K562 (cell line): Measurements from ENCODE around the gene VTN. TPM values are rescaled to one million over a fixed set of nuclear protein-coding genes. Genes with fewer than 3 reads are reported as not detected.

Experiments used
- ARNT ChIP-seq, 2 experiments: fragments of 450-650 bp; IDR thresholded peaks; 2 replicates each; pipeline ENCODE4 v1.6.1; 2016; ENCODE audit warnings: mild to moderate bottlenecking in 1 of 2
- HDAC1 ChIP-seq, 2 experiments: fragments of 450-650 bp; IDR thresholded peaks; 2 replicates each; pipeline ENCODE4 v1.6.1; 2016 to 2017; ENCODE audit warnings: inconsistent platforms in 1 of 2, mild to moderate bottlenecking in 1 of 2, moderate library complexity in 1 of 2
- PHF20 ChIP-seq: fragments of 450-650 bp; IDR thresholded peaks from 2 replicates; pipeline ENCODE4 v1.6.1; 2018; ENCODE audit not compliant: partially characterized antibody
- SREBF1 ChIP-seq: fragments of 150-350 bp; IDR thresholded peaks from 2 replicates; pipeline ENCODE4 v1.6.1; 2014; ENCODE audit warnings: antibody characterized with exemption, low read depth, low read length, borderline replicate concordance
- SRSF3 ChIP-seq: fragments of 200-400 bp; formaldehyde crosslinking; IDR thresholded peaks from 2 replicates; pipeline ENCODE4 v1.6.1; 2016; ENCODE audit warnings: mild to moderate bottlenecking, low read length, moderate library complexity; ENCODE audit not compliant: insufficient read depth
- TEAD4 ChIP-seq, 2 experiments: sonication (generic) in 1 of 2; formaldehyde crosslinking in 1 of 2; IDR thresholded peaks; 2 replicates each; pipeline versions ENCODE4 v1.6.1 to v1.8.0; 2012 to 2022; ENCODE audit warnings: borderline replicate concordance in 1 of 2, inconsistent platforms in 1 of 2, low read length in 1 of 2, mild to moderate bottlenecking in 1 of 2, missing genetic modification reagents in 1 of 2
- ZNF197 ChIP-seq: fragments of 200-800 bp; sonication (Bioruptor generic); IDR thresholded peaks from 2 replicates; pipeline ENCODE4 v1.6.1; 2016; ENCODE audit warnings: low read depth, missing genetic modification characterization, missing compliant biosample characterization
- ZNF408 ChIP-seq: fragments of 250-450 bp; sonication (Bioruptor Pico); IDR thresholded peaks from 2 replicates; pipeline ENCODE4 v1.4.0; 2020; ENCODE audit warnings: low read depth, mild to moderate bottlenecking, moderate library complexity
- ZNF57 ChIP-seq: fragments of 450-650 bp; formaldehyde crosslinking; IDR thresholded peaks from 2 replicates; pipeline ENCODE4 v1.4.0; 2020; ENCODE audit warnings: mild to moderate bottlenecking, moderate library complexity
- polyA plus RNA-seq, 8 experiments: library from polyadenylated mRNA; depleted of rRNA in 4 of 8; stranded (reverse) in 5 of 8; unstranded in 3 of 8; fragments of >200 nt; fragmentation: Nextera tagmentation in 2 of 8; fragmentation: Illumina TruSeq in 1 of 8; extraction: Ambion mirVana in 2 of 8; extraction: Trizol in 1 of 8; gene quantifications; 2 replicates each; pipeline versions ENCODE4 v1.2.1 to v1.2.3, GENCODE V29; 2011 to 2014; ENCODE audit warnings: inconsistent platforms in 1 of 8, missing spikeins in 1 of 8
- total RNA-seq, 7 experiments: library from RNA; depleted of rRNA in 6 of 7; stranded (reverse); fragments of >200 nt in 6 of 7; fragmentation: Illumina TruSeq in 2 of 7; extraction: Trizol in 2 of 7; gene quantifications; 2 replicates each; pipeline versions ENCODE4 v1.2.1 to v1.2.3, GENCODE V29; 2011 to 2021; ENCODE audit warnings: low replicate concordance in 1 of 7
- TF ChIP-seq, protein P1 (sequence below), 2 experiments: fragments of 450-650 bp; conservative IDR thresholded peaks; 2 replicates each; pipeline ENCODE4 v1.6.1; 2017; ENCODE audit warnings: mild to moderate bottlenecking in 2 of 2, moderate library complexity in 2 of 2
- TF ChIP-seq, protein P2 (sequence below): fragments of 200-600 bp; sonication (generic); IDR thresholded peaks from one replicate; pipeline ENCODE4 v1.6.1; 2012; ENCODE audit warnings: mild to moderate bottlenecking, low read depth, low read length, inconsistent platforms
- TF ChIP-seq, protein P3 (sequence below): sonication (generic); formaldehyde crosslinking; IDR thresholded peaks from 2 replicates; pipeline ENCODE4 v1.8.0; 2022; ENCODE audit warnings: missing genetic modification reagents, mild to moderate bottlenecking, moderate library complexity, borderline replicate concordance

The VTN gene
- total and polyA plus RNA-seq, 9 of the 15 experiments (the other 6 are each of a cell fraction or from before 2014, with no cell fraction given) = 0.13 to 1.0 (median 0.29) TPM; not detected in 1

DNA sequence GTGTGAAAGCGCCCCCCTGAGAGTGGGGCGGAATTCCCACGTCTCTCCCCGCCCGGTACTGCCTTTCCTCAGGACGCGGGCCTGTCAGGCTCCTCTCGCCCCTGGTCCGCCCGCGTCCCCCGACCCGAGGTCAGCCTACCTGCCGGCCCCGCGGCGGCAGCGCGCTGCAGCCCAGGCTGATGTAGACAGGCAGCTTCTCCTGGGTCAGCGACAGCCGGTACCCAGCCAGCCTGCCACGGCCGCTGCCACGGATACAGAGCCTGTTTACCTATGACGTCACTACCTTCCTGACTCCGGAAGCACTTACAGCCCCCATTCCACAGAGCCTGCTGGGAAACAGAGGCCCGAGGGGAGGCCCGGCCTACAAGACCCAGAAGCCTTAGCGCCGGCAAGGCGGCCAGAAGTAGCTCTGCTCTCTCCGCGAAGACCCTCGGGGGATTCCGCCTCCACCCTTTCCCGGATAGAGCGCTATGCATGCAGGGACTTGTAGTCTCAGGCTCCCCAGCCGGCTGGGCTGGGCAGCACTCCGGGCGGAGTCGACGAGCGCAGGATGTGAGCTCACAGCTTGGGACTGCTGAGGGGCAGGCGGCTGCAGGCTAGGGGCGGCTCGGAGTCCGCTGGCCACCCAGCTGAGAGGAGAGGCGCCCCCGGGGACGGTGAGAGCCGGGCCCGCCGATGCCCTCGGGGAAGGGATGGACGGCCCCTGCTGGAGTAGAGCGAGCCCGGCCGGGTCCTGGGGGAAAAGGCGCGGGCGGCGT, 34.7 kb downstream of the VTN start, which contains the start of the genes IFT20 and TNFAIP1 (continued):
- TF ChIP-seq, protein P1, sequence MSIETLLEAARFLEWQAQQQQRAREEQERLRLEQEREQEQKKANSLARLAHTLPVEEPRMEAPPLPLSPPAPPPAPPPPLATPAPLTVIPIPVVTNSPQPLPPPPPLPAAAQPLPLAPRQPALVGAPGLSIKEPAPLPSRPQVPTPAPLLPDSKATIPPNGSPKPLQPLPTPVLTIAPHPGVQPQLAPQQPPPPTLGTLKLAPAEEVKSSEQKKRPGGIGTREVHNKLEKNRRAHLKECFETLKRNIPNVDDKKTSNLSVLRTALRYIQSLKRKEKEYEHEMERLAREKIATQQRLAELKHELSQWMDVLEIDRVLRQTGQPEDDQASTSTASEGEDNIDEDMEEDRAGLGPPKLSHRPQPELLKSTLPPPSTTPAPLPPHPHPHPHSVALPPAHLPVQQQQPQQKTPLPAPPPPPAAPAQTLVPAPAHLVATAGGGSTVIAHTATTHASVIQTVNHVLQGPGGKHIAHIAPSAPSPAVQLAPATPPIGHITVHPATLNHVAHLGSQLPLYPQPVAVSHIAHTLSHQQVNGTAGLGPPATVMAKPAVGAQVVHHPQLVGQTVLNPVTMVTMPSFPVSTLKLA (conservative IDR thresholded peaks at IDR 0.05) = peak; percentile 84 to 95
- peak; percentile 63; the same call in 1 of the 2 replicates for TF ChIP-seq TEAD4 (IDR thresholded peaks at IDR 0.05; ENCODE audit: low read length)
- TF ChIP-seq TEAD4 (CRISPR knock-in tag; IDR thresholded peaks at IDR 0.05; ENCODE audit: borderline replicate concordance) = no peak
- TF ChIP-seq, protein P2, sequence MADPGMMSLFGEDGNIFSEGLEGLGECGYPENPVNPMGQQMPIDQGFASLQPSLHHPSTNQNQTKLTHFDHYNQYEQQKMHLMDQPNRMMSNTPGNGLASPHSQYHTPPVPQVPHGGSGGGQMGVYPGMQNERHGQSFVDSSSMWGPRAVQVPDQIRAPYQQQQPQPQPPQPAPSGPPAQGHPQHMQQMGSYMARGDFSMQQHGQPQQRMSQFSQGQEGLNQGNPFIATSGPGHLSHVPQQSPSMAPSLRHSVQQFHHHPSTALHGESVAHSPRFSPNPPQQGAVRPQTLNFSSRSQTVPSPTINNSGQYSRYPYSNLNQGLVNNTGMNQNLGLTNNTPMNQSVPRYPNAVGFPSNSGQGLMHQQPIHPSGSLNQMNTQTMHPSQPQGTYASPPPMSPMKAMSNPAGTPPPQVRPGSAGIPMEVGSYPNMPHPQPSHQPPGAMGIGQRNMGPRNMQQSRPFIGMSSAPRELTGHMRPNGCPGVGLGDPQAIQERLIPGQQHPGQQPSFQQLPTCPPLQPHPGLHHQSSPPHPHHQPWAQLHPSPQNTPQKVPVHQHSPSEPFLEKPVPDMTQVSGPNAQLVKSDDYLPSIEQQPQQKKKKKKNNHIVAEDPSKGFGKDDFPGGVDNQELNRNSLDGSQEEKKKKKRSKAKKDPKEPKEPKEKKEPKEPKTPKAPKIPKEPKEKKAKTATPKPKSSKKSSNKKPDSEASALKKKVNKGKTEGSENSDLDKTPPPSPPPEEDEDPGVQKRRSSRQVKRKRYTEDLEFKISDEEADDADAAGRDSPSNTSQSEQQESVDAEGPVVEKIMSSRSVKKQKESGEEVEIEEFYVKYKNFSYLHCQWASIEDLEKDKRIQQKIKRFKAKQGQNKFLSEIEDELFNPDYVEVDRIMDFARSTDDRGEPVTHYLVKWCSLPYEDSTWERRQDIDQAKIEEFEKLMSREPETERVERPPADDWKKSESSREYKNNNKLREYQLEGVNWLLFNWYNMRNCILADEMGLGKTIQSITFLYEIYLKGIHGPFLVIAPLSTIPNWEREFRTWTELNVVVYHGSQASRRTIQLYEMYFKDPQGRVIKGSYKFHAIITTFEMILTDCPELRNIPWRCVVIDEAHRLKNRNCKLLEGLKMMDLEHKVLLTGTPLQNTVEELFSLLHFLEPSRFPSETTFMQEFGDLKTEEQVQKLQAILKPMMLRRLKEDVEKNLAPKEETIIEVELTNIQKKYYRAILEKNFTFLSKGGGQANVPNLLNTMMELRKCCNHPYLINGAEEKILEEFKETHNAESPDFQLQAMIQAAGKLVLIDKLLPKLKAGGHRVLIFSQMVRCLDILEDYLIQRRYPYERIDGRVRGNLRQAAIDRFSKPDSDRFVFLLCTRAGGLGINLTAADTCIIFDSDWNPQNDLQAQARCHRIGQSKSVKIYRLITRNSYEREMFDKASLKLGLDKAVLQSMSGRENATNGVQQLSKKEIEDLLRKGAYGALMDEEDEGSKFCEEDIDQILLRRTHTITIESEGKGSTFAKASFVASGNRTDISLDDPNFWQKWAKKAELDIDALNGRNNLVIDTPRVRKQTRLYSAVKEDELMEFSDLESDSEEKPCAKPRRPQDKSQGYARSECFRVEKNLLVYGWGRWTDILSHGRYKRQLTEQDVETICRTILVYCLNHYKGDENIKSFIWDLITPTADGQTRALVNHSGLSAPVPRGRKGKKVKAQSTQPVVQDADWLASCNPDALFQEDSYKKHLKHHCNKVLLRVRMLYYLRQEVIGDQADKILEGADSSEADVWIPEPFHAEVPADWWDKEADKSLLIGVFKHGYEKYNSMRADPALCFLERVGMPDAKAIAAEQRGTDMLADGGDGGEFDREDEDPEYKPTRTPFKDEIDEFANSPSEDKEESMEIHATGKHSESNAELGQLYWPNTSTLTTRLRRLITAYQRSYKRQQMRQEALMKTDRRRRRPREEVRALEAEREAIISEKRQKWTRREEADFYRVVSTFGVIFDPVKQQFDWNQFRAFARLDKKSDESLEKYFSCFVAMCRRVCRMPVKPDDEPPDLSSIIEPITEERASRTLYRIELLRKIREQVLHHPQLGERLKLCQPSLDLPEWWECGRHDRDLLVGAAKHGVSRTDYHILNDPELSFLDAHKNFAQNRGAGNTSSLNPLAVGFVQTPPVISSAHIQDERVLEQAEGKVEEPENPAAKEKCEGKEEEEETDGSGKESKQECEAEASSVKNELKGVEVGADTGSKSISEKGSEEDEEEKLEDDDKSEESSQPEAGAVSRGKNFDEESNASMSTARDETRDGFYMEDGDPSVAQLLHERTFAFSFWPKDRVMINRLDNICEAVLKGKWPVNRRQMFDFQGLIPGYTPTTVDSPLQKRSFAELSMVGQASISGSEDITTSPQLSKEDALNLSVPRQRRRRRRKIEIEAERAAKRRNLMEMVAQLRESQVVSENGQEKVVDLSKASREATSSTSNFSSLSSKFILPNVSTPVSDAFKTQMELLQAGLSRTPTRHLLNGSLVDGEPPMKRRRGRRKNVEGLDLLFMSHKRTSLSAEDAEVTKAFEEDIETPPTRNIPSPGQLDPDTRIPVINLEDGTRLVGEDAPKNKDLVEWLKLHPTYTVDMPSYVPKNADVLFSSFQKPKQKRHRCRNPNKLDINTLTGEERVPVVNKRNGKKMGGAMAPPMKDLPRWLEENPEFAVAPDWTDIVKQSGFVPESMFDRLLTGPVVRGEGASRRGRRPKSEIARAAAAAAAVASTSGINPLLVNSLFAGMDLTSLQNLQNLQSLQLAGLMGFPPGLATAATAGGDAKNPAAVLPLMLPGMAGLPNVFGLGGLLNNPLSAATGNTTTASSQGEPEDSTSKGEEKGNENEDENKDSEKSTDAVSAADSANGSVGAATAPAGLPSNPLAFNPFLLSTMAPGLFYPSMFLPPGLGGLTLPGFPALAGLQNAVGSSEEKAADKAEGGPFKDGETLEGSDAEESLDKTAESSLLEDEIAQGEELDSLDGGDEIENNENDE = no peak
- peak; percentile 68; the same call in 1 of the 2 replicates for TF ChIP-seq ZNF408
- peak; percentile 75 for TF ChIP-seq ZNF197
- TF ChIP-seq HDAC1 (IDR thresholded peaks at IDR 0.05) = peak in 1 of 2 experiments; percentile 84; a peak in 2 of 4 replicates
- TF ChIP-seq, protein P3, sequence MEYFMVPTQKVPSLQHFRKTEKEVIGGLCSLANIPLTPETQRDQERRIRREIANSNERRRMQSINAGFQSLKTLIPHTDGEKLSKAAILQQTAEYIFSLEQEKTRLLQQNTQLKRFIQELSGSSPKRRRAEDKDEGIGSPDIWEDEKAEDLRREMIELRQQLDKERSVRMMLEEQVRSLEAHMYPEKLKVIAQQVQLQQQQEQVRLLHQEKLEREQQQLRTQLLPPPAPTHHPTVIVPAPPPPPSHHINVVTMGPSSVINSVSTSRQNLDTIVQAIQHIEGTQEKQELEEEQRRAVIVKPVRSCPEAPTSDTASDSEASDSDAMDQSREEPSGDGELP (CRISPR knock-in tag) = peak; percentile 89; the same call in 1 of the 2 replicates
- TF ChIP-seq SREBF1 = peak; percentile 89
- TF ChIP-seq ZNF57 (CRISPR knock-in tag) = no peak
- no peak for TF ChIP-seq SRSF3
- peak; percentile 73 for TF ChIP-seq PHF20
- TF ChIP-seq ARNT (IDR thresholded peaks at IDR 0.05) = no peak
